Astrocyte of the hippocampus (primary cell): ENCODE results near the gene MTHFD2.
"Not testable (repeated sequence)": the region's sequence is repeated elsewhere in the genome, so short reads cannot be mapped to it uniquely, and the experiment has no call there.

Experiments
- DNase-seq: peaks from one replicate; pipeline ENCODE4 v3.0.0; 2011; ENCODE audit warnings: low read depth, low spot score

Gene MTHFD2

DNA sequence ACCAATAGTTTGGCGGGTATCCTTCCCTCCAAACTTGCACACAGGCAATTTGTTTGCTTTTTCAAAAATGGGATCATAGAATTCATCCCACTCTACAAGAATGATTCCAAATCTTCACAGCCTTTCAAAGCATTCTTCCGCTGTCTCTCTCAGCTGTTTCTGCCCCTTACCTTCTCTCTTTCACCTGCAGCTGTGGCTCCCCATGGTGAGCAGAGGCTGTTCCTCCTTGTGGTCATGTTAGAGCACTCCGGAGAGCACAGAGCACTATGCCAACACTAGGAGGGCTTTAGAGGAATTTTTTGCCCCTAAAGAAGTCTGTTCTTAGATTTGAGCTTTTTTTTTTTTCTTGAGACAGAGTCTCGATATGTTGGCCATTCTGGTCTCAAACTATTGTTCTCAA is 30.4 kb downstream of the MTHFD2 start:
- DNase-seq: no peak

GRCh38 chr2:74229865-74230264 is 31.4 kb downstream of the MTHFD2 start:
- DNase-seq: not testable (repeated sequence)

GRCh38 chr2:74232426-74232825 is 34.0 kb downstream of the MTHFD2 start:
- DNase-seq: no peak

DNA sequence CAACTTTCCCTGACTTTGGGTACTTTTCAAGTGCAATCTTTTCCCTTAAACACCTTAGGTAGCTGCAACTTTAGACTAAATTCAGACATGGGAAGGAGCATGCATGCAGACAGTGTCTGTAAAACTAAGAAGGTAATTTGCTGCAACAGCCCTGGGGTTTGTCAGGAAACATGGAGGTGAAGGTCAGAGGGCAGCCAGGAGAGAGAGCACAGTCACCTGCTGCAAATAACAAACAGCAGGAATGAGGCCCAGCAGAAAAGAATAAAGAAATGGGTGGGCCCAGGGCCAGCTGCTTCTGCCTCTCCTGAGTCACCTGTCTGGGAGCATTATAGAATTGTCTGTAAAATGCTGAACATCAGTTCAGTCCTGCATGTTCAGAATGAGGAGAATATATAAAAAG is 35.2 kb downstream of the MTHFD2 start:
- no peak for DNase-seq

- DNase-seq: no peak
Measured at GRCh38 chr2:74235041-74235440, 36.6 kb downstream of the MTHFD2 start.

GRCh38 chr2:74238879-74239278 is 40.5 kb downstream of the MTHFD2 start:
- no peak for DNase-seq

GRCh38 chr2:74239346-74239745 is 40.9 kb downstream of the MTHFD2 start:
- DNase-seq: no peak

DNA sequence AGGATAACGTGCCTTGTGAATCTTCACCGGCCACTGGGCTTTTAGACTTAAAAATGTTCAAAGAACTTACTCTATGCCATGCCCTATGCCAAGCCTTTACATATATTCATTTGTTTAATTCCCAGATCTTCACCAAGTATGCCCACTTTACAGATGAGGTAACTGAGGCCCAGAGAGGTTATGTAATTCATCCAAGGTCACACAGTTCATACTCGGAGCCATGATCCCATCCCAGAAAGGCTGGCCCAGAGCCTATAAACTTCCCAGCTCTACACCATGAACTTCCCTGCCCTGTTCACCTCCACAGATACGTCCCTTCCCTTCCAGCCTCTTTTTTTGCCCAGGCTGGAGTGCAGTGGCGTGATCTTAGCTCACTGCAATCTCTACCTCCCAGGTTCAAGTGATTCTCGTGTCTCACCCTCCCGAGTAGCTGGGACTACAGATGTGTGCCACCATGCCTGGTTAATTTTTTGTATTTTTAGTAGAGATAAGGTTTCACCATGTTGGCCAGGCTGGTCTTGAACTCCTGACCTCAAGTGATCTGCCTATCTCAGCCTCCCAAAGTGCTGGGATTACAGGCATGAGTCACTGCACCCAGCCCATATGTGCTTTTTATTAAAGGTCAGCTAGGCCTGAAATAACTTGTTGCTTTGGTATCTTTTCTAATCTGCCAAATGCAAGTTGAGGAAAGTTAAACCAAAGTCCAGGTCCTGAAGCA is 44.1 kb downstream of the MTHFD2 start:
- no peak for DNase-seq

GRCh38 chr2:74244286-74244685 is 45.9 kb downstream of the MTHFD2 start:
- DNase-seq: no peak

GRCh38 chr2:74246496-74247195 is 48.2 kb downstream of the MTHFD2 start:
- DNase-seq: no peak

- no peak for DNase-seq
Measured at GRCh38 chr2:74249406-74250122, 51.1 kb downstream of the MTHFD2 start.

DNA sequence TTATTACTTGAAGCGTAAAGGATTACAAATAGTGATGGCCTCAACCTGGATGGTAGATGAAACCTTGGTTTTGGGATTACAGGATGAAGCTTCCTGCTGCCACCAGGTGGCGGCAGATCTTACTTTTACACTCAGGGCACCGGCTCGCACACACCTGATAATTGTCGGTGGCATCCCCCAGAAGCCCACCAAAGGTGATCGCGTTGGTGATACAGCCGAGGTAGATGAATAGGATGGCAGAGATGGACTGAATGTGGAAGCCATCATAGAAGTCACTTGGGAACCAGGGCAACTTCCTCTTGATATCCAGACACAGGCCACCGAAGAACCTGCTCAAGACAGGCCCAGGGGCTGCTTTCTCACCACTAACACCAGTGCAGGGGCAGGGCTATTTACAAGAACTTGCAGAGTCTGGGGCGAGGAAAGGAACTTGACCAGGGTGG is 51.8 kb downstream of the MTHFD2 start:
- DNase-seq: peak; percentile 66

- DNase-seq: no peak
Measured at GRCh38 chr2:74252036-74252435, 53.6 kb downstream of the MTHFD2 start.

DNA sequence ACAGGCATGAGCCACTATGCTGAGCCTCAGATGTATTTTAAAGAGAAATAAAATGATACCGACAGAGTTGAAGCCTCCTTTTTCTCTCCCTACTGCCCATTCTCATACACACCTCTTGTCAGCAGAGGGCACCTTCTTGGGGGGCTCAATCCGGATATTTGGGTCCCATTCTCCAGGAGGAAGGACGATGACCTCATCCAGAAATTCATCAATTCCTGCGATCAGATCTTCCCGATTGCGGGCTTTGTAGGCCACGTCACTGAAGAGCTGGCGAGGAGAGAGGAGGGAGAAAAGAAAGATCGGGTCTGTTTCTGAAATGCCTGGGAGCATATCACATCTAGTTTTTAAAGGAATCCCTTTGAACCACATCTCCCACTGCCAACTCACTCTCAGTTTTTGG is 54.4 kb downstream of the MTHFD2 start:
- DNase-seq: no peak

DNA sequence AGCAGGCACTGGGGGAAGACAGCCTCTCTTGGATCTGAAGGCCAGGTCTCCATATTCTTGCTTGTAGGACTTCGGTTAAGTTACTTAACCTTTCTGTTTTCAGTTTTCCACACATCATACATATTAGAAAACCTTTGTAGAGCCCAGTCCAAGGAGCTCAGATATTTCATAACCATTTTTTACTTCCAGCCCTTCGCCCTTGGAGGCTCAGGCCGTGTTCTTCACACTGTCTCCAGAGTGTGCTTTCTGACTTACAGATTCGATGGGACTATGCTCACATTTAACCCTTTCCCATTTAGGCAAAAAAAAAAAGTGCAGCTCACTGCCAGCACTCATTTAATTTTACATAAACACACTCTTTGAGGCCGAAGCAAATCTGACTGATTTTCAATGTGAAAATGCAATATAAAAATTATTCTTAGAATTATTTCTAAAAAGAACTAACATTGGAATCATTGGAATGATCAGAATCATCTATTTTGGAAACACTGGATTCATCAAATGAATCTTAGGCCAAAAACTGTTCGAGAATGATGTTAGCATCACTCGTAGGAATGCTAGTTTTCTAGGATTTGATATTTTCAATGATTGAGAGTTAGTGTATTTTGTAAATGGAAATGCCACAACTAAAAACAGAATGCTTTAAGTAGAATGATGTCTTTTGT is 55.0 kb downstream of the MTHFD2 start:
- DNase-seq: no peak

DNA sequence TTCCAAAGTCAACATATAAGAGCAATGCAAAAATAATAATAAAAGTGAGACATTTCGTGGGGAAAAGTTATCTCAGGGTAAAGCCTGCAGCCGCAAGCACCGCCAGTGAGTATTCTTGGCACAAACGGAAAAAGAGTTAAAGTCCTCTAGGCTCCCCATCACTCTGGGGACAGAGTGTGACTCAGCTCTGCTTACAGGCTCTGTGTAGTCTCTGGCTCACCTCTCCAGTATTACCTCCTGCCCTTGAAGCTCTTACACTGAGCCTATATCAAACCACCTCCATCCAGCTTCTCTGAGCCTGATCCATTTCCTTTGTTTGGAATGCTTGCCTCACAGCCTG is 55.5 kb downstream of the MTHFD2 start:
- peak; percentile 7 for DNase-seq

GRCh38 chr2:74255660-74256213 is 57.3 kb downstream of the MTHFD2 start:
- no peak for DNase-seq

DNA sequence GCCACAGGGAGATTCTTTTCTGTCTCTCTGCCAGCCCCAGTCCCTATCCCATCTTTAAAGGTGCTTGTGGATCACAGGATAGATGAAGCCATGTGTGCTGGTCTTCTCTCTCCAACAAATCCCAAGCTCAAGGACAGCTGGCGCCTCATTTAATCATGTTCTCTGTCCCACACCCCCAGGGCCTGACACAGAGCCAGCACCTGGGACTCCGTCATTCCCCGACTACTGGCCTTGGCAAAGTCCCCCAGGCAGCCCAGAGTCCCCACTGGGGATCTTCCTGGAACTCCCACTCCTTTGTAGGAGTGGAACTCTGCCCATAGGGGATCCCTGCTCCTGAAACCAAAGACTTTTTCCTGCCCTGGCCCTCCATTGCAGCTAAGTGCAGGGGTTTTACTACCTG is 60.8 kb downstream of the MTHFD2 start:
- DNase-seq: no peak

DNA sequence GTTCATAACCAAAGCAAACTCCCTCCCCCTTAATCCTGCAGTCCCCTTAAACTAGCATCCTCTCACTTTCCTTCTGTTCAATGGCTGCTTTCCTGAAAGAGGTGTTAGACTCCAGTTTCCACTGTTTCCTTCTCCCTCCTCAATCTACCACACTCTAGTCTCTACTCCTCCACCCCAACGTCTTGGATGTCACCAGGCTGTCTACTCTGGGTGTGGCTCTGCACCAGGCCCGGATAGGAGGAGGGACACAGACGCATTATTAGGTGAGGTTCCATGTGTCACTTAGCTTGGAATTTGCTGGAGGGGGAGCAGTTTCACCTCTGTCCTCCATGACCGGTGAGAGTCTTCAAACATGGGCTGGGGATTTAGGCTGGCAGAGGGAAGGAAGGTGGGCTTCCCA is 61.3 kb downstream of the MTHFD2 start:
- DNase-seq: no peak

GRCh38 chr2:74260495-74260894 is 62.1 kb downstream of the MTHFD2 start:
- no peak for DNase-seq

DNA sequence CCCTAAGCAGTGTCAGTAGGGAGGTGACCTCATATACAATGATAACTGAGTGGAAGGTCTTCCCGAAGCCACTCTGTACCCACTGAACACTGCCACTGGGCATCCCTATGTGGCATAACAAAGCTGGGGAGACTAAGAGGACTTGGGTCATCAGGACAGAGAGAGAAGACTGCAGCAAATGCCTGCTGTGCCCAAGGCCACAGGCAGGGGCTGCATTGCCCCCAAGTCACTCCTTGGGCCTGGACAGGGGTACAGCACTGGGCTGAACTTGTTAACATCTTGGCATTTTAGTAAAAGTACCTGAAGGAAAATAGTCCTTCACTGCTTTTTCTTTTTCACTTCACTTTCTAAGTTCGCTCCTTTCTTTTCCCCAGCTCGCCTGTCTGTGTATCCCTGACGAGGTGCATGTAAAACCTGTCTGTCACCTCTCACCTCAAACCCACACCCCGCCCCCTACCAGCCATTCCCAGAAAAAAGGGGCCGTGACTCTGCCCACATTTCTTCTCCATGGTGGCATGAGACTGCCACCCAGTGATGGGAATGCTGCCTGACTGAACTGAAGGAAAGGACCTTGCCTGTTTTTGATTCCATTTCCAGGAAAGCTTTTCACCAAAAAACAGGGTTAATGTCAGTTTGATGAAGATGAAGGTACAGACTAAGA is 62.9 kb downstream of the MTHFD2 start:
- DNase-seq: peak; percentile 68
